HepG2 (cell line): ENCODE results near the gene CCDC148. TPM values are rescaled to one million over a fixed set of nuclear protein-coding genes. Genes with fewer than 3 reads are reported as not detected.

ENCODE experiments used
- DMAP1 ChIP-seq: IDR thresholded peaks from 2 replicates; pipeline ENCODE4 v1.6.1; 2016
- FOXK2 ChIP-seq: fragments of 450-650 bp; IDR thresholded peaks from 2 replicates; pipeline ENCODE4 v1.6.1; 2016
- HNRNPLL ChIP-seq: fragments of 200-400 bp; formaldehyde crosslinking; IDR thresholded peaks from 2 replicates; pipeline ENCODE4 v1.6.1; 2017; ENCODE audit warnings: mild to moderate bottlenecking, low read depth, low read length; ENCODE audit not compliant: poor library complexity, severe bottlenecking
- KMT2B ChIP-seq: IDR thresholded peaks from 2 replicates; pipeline ENCODE4 v1.6.1; 2016; ENCODE audit warnings: missing genetic modification reagents, missing compliant biosample characterization
- MAF1 ChIP-seq: sonication (generic); formaldehyde crosslinking; IDR thresholded peaks from 2 replicates; pipeline ENCODE4 v1.5.0; 2020; ENCODE audit warnings: missing genetic modification reagents, borderline replicate concordance
- MEIS1 ChIP-seq: sonication (generic); formaldehyde crosslinking; IDR thresholded peaks from 2 replicates; pipeline ENCODE4 v1.9.0; 2021; ENCODE audit warnings: mild to moderate bottlenecking, missing genetic modification reagents, moderate library complexity, borderline replicate concordance
- NCOA2 ChIP-seq: sonication (generic); formaldehyde crosslinking; IDR thresholded peaks from 2 replicates; pipeline ENCODE4 v1.8.0; 2022; ENCODE audit warnings: inconsistent platforms
- NFIB ChIP-seq: sonication (generic); formaldehyde crosslinking; IDR thresholded peaks from 2 replicates; pipeline ENCODE4 v1.9.0; 2021; ENCODE audit warnings: missing genetic modification reagents, mild to moderate bottlenecking, borderline replicate concordance
- PTBP1 ChIP-seq: fragments of 200-400 bp; formaldehyde crosslinking; IDR thresholded peaks from 2 replicates; pipeline ENCODE4 v1.6.1; 2018; ENCODE audit warnings: low read length, low read depth; ENCODE audit not compliant: poor library complexity, severe bottlenecking
- STAT5B ChIP-seq: sonication (generic); formaldehyde crosslinking; IDR thresholded peaks from 2 replicates; pipeline ENCODE4 v1.4.0; 2020; ENCODE audit warnings: missing genetic modification reagents
- ZFP90 ChIP-seq: sonication (generic); formaldehyde crosslinking; IDR thresholded peaks from 2 replicates; pipeline ENCODE4 v1.8.0; 2022; ENCODE audit warnings: missing genetic modification reagents, mild to moderate bottlenecking, inconsistent platforms, borderline replicate concordance
- ZNF343 ChIP-seq: sonication (generic); formaldehyde crosslinking; IDR thresholded peaks from 2 replicates; pipeline ENCODE4 v1.4.0; 2020; ENCODE audit warnings: mild to moderate bottlenecking, missing genetic modification reagents
- ZNF589 ChIP-seq: sonication (generic); formaldehyde crosslinking; conservative IDR thresholded peaks from 2 replicates; pipeline ENCODE4 v1.8.0; 2022; ENCODE audit warnings: mild to moderate bottlenecking, moderate library complexity, missing genetic modification reagents
- ZNF7 ChIP-seq: IDR thresholded peaks from 2 replicates; pipeline ENCODE4 v1.6.1; 2016; ENCODE audit warnings: missing biosample characterization, missing genetic modification reagents
- ZNF768 ChIP-seq: sonication (generic); formaldehyde crosslinking; IDR thresholded peaks from 2 replicates; pipeline ENCODE4 v1.4.0; 2020; ENCODE audit warnings: missing genetic modification reagents
- ZSCAN20 ChIP-seq: sonication (generic); formaldehyde crosslinking; IDR thresholded peaks from 2 replicates; pipeline ENCODE4 v1.4.0; 2020; ENCODE audit warnings: missing genetic modification reagents, mild to moderate bottlenecking, borderline replicate concordance
- ZSCAN30 ChIP-seq: sonication (generic); formaldehyde crosslinking; IDR thresholded peaks from 2 replicates; pipeline ENCODE4 v1.5.0; 2020; ENCODE audit warnings: mild to moderate bottlenecking, missing genetic modification reagents
- ZSCAN31 ChIP-seq: sonication (generic); formaldehyde crosslinking; IDR thresholded peaks from 2 replicates; pipeline ENCODE4 v1.5.0; 2020; ENCODE audit warnings: low read depth, mild to moderate bottlenecking, missing genetic modification reagents
- ZSCAN9 ChIP-seq: IDR thresholded peaks from 2 replicates; pipeline ENCODE4 v1.6.1; 2016; ENCODE audit warnings: borderline replicate concordance
- polyA plus RNA-seq, 8 experiments: library from polyadenylated mRNA; depleted of rRNA in 3 of 8; stranded (reverse) in 7 of 8; unstranded in 1 of 8; fragments of >200 nt; fragmentation: Illumina TruSeq in 4 of 8; extraction: Trizol in 4 of 8; gene quantifications; 2 replicates each; pipeline versions ENCODE4 v1.2.1 to v1.2.3, GENCODE V29; 2011 to 2016; ENCODE audit warnings: low read depth in 4 of 8, missing spikeins in 1 of 8, mixed read lengths in 1 of 8; ENCODE audit not compliant: insufficient read depth in 1 of 8
- total RNA-seq, 5 experiments: library from RNA; depleted of rRNA; stranded (reverse); fragments of >200 nt; fragmentation: Illumina TruSeq; extraction: Trizol; gene quantifications; 2 replicates each; pipeline ENCODE4 v1.2.3, GENCODE V29; 2016; ENCODE audit warnings: low read depth in 1 of 5
- TF ChIP-seq, protein P1 (sequence below): sonication (generic); formaldehyde crosslinking; IDR thresholded peaks from 2 replicates; pipeline ENCODE4 v1.8.0; 2022; ENCODE audit warnings: mild to moderate bottlenecking, missing genetic modification reagents
- TF ChIP-seq, protein P2 (sequence below): sonication (generic); formaldehyde crosslinking; IDR thresholded peaks from 2 replicates; pipeline ENCODE4 v1.8.1; 2023; ENCODE audit warnings: mild to moderate bottlenecking, missing genetic modification reagents
- TF ChIP-seq, protein P3 (sequence below): IDR thresholded peaks from 2 replicates; pipeline ENCODE4 v1.6.1; 2016; ENCODE audit warnings: missing compliant biosample characterization, missing genetic modification reagents, borderline replicate concordance
- TF ChIP-seq, protein P4 (sequence below): sonication (generic); formaldehyde crosslinking; IDR thresholded peaks from 2 replicates; pipeline ENCODE4 v1.5.0; 2020; ENCODE audit warnings: missing genetic modification reagents, mild to moderate bottlenecking, borderline replicate concordance
- TF ChIP-seq, protein P5 (sequence below): sonication (generic); formaldehyde crosslinking; IDR thresholded peaks from 2 replicates; pipeline ENCODE4 v1.5.1; 2020; ENCODE audit warnings: missing genetic modification reagents, mild to moderate bottlenecking, borderline replicate concordance
- TF ChIP-seq, protein P6 (sequence below): sonication (generic); formaldehyde crosslinking; IDR thresholded peaks from 2 replicates; pipeline ENCODE4 v1.4.0; 2020; ENCODE audit warnings: missing genetic modification reagents

The CCDC148 gene
- total and polyA plus RNA-seq, 2 of the 13 experiments (the other 11 are each of a cell fraction or from before 2014, with no cell fraction given), result 0.30 to 0.49 TPM

DNA sequence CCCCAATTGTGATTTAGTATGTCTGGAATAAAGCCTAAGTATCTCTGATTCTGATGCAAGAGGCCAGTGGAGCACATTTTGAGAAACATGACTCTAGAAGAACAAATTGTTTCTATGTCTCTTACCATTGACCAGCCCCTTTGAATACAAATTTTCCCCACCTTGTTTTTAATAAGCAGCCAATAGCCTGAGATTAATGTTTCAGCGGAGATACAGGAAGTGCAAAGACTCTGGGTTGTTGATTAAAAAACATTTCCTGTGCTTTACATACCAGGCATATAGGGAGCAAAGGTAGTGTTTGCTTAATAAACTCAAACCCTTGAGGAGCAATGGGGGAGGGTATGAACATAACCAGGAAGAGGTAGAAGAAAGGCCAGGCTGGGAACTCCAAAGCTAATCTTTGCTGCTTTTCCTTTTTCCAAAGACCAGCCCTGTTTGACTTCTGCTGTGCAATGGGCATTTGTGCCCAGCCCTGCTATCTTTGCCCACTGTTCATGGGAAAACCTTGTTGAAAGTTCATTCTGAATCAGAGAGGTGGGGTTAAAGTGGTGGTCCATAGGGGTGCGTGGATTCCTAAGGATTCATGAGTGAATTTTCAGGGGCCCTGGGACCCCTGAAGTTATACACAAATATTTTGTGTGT lies 325.6 kb downstream of the CCDC148 start (continued):
- TF ChIP-seq, protein P1, sequence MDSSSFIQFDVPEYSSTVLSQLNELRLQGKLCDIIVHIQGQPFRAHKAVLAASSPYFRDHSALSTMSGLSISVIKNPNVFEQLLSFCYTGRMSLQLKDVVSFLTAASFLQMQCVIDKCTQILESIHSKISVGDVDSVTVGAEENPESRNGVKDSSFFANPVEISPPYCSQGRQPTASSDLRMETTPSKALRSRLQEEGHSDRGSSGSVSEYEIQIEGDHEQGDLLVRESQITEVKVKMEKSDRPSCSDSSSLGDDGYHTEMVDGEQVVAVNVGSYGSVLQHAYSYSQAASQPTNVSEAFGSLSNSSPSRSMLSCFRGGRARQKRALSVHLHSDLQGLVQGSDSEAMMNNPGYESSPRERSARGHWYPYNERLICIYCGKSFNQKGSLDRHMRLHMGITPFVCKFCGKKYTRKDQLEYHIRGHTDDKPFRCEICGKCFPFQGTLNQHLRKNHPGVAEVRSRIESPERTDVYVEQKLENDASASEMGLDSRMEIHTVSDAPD, result no peak
- TF ChIP-seq ZSCAN30 (CRISPR knock-in tag) (peak; percentile 50; the same call in 1 of the 2 replicates), DMAP1 (peak; percentile 64; the same call in 1 of the 2 replicates), KMT2B (CRISPR knock-in tag) (0 out of 2 replicates have a peak, but pooled peaks have one; percentile 52), MEIS1 (CRISPR knock-in tag) (no peak), ZSCAN20 (no peak), NCOA2 (CRISPR knock-in tag) (peak; percentile 98), ZFP90 (CRISPR knock-in tag) (no peak), ZSCAN9 (CRISPR knock-in tag) (peak; percentile 89), MAF1 (CRISPR knock-in tag) (no peak), ZNF343 (CRISPR knock-in tag) (no peak), NFIB (CRISPR knock-in tag) (no peak), FOXK2 (0 out of 2 replicates have a peak, but pooled peaks have one; percentile 15), ZNF7 (CRISPR knock-in tag) (no peak), HNRNPLL (no peak), STAT5B (CRISPR knock-in tag) (no peak), ZNF589 (no peak), ZNF768 (CRISPR knock-in tag) (no peak; the same call in 1 of the 2 replicates), PTBP1 (no peak), ZSCAN31 (no peak)
- TF ChIP-seq, protein P2, sequence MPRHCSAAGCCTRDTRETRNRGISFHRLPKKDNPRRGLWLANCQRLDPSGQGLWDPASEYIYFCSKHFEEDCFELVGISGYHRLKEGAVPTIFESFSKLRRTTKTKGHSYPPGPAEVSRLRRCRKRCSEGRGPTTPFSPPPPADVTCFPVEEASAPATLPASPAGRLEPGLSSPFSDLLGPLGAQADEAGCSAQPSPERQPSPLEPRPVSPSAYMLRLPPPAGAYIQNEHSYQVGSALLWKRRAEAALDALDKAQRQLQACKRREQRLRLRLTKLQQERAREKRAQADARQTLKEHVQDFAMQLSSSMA, result no peak
- TF ChIP-seq, protein P3, sequence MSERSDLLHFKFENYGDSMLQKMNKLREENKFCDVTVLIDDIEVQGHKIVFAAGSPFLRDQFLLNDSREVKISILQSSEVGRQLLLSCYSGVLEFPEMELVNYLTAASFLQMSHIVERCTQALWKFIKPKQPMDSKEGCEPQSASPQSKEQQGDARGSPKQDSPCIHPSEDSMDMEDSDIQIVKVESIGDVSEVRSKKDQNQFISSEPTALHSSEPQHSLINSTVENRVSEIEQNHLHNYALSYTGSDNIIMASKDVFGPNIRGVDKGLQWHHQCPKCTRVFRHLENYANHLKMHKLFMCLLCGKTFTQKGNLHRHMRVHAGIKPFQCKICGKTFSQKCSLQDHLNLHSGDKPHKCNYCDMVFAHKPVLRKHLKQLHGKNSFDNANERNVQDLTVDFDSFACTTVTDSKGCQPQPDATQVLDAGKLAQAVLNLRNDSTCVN (CRISPR knock-in tag), result 0 out of 2 replicates have a peak, but pooled peaks have one; percentile 57
- TF ChIP-seq, protein P4, sequence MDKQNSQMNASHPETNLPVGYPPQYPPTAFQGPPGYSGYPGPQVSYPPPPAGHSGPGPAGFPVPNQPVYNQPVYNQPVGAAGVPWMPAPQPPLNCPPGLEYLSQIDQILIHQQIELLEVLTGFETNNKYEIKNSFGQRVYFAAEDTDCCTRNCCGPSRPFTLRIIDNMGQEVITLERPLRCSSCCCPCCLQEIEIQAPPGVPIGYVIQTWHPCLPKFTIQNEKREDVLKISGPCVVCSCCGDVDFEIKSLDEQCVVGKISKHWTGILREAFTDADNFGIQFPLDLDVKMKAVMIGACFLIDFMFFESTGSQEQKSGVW, result no peak; the same call in 1 of the 2 replicates
- TF ChIP-seq, protein P5, sequence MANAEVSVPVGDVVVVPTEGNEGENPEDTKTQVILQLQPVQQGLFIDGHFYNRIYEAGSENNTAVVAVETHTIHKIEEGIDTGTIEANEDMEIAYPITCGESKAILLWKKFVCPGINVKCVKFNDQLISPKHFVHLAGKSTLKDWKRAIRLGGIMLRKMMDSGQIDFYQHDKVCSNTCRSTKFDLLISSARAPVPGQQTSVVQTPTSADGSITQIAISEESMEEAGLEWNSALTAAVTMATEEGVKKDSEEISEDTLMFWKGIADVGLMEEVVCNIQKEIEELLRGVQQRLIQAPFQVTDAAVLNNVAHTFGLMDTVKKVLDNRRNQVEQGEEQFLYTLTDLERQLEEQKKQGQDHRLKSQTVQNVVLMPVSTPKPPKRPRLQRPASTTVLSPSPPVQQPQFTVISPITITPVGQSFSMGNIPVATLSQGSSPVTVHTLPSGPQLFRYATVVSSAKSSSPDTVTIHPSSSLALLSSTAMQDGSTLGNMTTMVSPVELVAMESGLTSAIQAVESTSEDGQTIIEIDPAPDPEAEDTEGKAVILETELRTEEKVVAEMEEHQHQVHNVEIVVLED (CRISPR knock-in tag), result no peak; the same call in 1 of the 2 replicates
- TF ChIP-seq, protein P6, sequence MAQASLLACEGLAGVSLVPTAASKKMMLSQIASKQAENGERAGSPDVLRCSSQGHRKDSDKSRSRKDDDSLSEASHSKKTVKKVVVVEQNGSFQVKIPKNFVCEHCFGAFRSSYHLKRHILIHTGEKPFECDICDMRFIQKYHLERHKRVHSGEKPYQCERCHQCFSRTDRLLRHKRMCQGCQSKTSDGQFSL (CRISPR knock-in tag), result no peak
